ENCODE measurements around the gene H2AZ2.

- TF ChIP-seq CTCF (IDR thresholded peaks at IDR 0.05) (no peak), EZH2 (IDR thresholded peaks at IDR 0.05; ENCODE audit: borderline replicate concordance, insufficient read depth, low read depth, low read length, poor library complexity, severe bottlenecking) (no peak)
These were observed 63.5 kb downstream of the H2AZ2 start for GRCh38 chr7:44784364-44784763.

Measured in B cell (primary cell).